Esophagus muscularis mucosa (tissue), 3 donors: ENCODE measurements around the gene PCDH1.

ENCODE experiments used
- CTCF ChIP-seq, 3 experiments: fragments of 200-600 bp in 2 of 3; fragments of 450-650 bp in 1 of 3; sonication (generic) in 2 of 3; IDR thresholded peaks; one replicate each; pipeline ENCODE4 v1.5.1; 2017 to 2019; ENCODE audit warnings: antibody characterized with exemption in 3 of 3, mild to moderate bottlenecking in 2 of 3, moderate library complexity in 1 of 3
- POLR2AphosphoS5 ChIP-seq, 2 donors: sonication (generic); formaldehyde crosslinking; IDR thresholded peaks; one replicate each; pipeline ENCODE4 v1.6.1; 2017; ENCODE audit warnings: antibody characterized with exemption in 2 of 2

GRCh38 chr5:141807329-141807728 lies 70.9 kb downstream of the PCDH1 start:
- TF ChIP-seq POLR2AphosphoS5 (IDR thresholded peaks at IDR 0.05): no peak
- TF ChIP-seq CTCF (IDR thresholded peaks at IDR 0.05): no peak
